ENCODE results near the gene TRPC4AP. TPM values are rescaled to one million over a fixed set of nuclear protein-coding genes. Genes with fewer than 3 reads are reported as not detected.

The TRPC4AP gene
- total and polyA plus RNA-seq, 2 of the 8 experiments (the other 6 are each of a cell fraction or from before 2014, with no cell fraction given) = 73.1 to 74.8 TPM

DNA sequence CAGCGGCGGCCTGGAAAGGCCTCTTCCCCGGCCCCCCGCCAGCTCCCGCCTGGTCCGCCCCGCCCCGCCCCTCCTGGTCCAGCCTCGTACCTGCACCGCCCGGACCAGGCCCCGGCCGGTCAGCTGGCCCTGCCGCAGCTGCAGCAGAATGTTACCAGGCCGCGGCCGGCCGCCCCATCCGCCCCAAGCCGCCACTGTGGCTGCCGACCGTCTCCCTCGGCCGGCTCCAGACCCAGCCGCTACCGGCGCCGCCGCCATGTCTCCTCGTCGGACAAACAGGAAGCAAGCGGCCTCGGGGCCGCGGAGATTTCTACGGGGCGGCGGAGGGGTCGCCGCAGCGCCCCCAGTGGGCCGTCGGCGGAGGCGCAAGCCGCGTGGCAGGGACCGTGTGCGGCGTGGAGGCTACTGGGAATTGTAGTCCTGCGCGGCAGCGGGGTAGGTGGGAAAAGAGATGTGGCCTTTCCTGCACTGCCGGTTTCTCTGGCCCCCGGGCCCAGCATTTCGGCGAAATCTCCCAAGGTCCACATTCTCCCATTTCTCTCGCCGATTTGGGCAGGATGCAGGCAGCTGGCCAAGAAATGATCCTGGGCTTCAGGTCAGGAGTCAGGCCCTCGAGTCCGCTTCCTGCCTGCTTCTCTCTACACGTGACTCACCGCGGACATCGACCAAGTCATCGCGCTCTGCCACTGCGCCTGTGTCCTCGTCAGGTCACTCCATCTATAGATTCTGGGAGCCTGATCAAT, at the start of gene TRPC4AP (continued):
- no peak for TF ChIP-seq BRCA1 (IDR thresholded peaks at IDR 0.05; ENCODE audit: low read depth, low read length)
- TF ChIP-seq BCL11A (IDR thresholded peaks at IDR 0.05; ENCODE audit: low read depth in 2 of 2, low read length in 2 of 2) = no peak
- no peak for TF ChIP-seq SUZ12 (IDR thresholded peaks at IDR 0.05; ENCODE audit: low read length)
- no peak for TF ChIP-seq ZNF274 (IDR thresholded peaks at IDR 0.05; ENCODE audit: borderline replicate concordance, extremely low read depth, low read length)

All from H1 (cell line).